HepG2 (cell line): ENCODE results near the gene CDT1. TPM values are rescaled to one million over a fixed set of nuclear protein-coding genes. Genes with fewer than 3 reads are reported as not detected.

Source experiments
- ATAC-seq: fragments of 200-7000 bp; cut with Tn5 transposase; 3 replicates; pipeline ENCODE4 v1.9.1; 2020; ENCODE audit warnings: mild to moderate bottlenecking, moderate library complexity
- BruUV-seq: library from RNA; stranded (reverse); fragments of 400-500 nt; replicated peaks from 2 replicates; lab custom pipeline; 2021; lab: Mats Ljungman, UMichigan
- CTCF ChIA-PET: fragments of 300-600 bp; formaldehyde crosslinking; extraction: SDS; loops from one replicate; lab custom pipeline; 2021; ENCODE audit warnings: low total read pairs, inconsistent platforms, low intra/inter-chr PET ratio; lab: Yijun Ruan, JAX
- POLR2A ChIA-PET: fragments of 350-600 bp; sonication (Branson Sonifier 250); formaldehyde crosslinking; loops from one replicate; lab custom pipeline; 2020; ENCODE audit warnings: antibody characterized with exemption, inconsistent platforms; lab: Yijun Ruan, JAX
- DNase-seq: peaks from one replicate; pipeline ENCODE4 v3.0.0-alpha.2; 2015; ENCODE audit warnings: low spot score
- FAIRE-seq: peaks from 3 replicates; lab custom pipeline; 2011; peaks lifted over from hg19 to GRCh38; lab: Jason Lieb, UNC
- H2AFZ ChIP-seq: one replicate; pipeline ENCODE4 v1.6.1; 2011; ENCODE audit warnings: low read length, inconsistent platforms
- H3K27ac ChIP-seq: fragments of 300-600 bp; 3 replicates; pipeline ENCODE4 v1.8.0; 2011; ENCODE audit warnings: mixed run types, mild to moderate bottlenecking, mixed read lengths, low read length, inconsistent platforms; ENCODE audit not compliant: insufficient read depth; ENCODE audit errors: extremely low read length
- H3K27me3 ChIP-seq, 2 experiments: fragments of 200-600 bp in 1 of 2; 2 replicates in 1 of 2; 3 replicates in 1 of 2; pipeline versions ENCODE4 v1.6.0 to v1.8.0; 2011; ENCODE audit warnings: low read length in 2 of 2, mild to moderate bottlenecking in 2 of 2, moderate library complexity in 2 of 2, inconsistent platforms in 1 of 2; ENCODE audit not compliant: insufficient read depth in 2 of 2, control insufficient read depth in 1 of 2
- H3K36me3 ChIP-seq, 2 experiments: fragments of 200-600 bp in 1 of 2; replicated peaks in 1 of 2; 2 replicates in 1 of 2; 3 replicates in 1 of 2; pipeline versions ENCODE4 v1.5.1 to v1.8.0; 2011; ENCODE audit warnings: low read length in 2 of 2, inconsistent platforms in 1 of 2; ENCODE audit not compliant: insufficient read depth in 2 of 2, control insufficient read depth in 1 of 2
- H3K4me1 ChIP-seq: 2 replicates; pipeline ENCODE4 v1.5.1; 2012; ENCODE audit warnings: low read length, inconsistent platforms; ENCODE audit not compliant: insufficient read depth
- H3K4me2 ChIP-seq: 2 replicates; pipeline ENCODE4 v1.6.0; 2011; ENCODE audit warnings: low read depth, low read length, inconsistent platforms
- H3K4me3 ChIP-seq, 3 experiments: fragments of 200-600 bp in 1 of 3; sonication (generic), shearing (Covaris generic) in 1 of 3; replicated peaks in 1 of 3; 2 replicates each; pipeline ENCODE4 v1.5.1; 2011 to 2016; ENCODE audit warnings: low read length in 3 of 3, inconsistent platforms in 2 of 3, low read depth in 2 of 3, mild to moderate bottlenecking in 2 of 3, control low read depth in 1 of 3, mixed read lengths in 1 of 3; ENCODE audit not compliant: insufficient read depth in 1 of 3
- H3K79me2 ChIP-seq: one replicate; pipeline ENCODE4 v1.6.1; 2011; ENCODE audit warnings: low read length, inconsistent platforms; ENCODE audit not compliant: insufficient read depth
- H3K9ac ChIP-seq: 2 replicates; pipeline ENCODE4 v1.6.0; 2011; ENCODE audit warnings: mild to moderate bottlenecking, low read depth, low read length, inconsistent platforms; ENCODE audit not compliant: insufficient read depth
- H3K9me3 ChIP-seq: 2 replicates; pipeline ENCODE4 v1.5.1; 2012; ENCODE audit warnings: mild to moderate bottlenecking, low read length
- H4K20me1 ChIP-seq: 2 replicates; pipeline ENCODE4 v1.6.0; 2011; ENCODE audit warnings: inconsistent platforms, mild to moderate bottlenecking, low read length, moderate library complexity; ENCODE audit not compliant: insufficient read depth
- FOXP4 ChIP-seq: sonication (generic); formaldehyde crosslinking; IDR thresholded peaks from 2 replicates; pipeline ENCODE4 v1.4.0; 2020; ENCODE audit warnings: missing genetic modification reagents
- GPBP1L1 ChIP-seq: sonication (generic); formaldehyde crosslinking; IDR thresholded peaks from 2 replicates; pipeline ENCODE4 v1.5.0; 2020; ENCODE audit warnings: mild to moderate bottlenecking, missing genetic modification reagents
- GZF1 ChIP-seq: sonication (generic); formaldehyde crosslinking; IDR thresholded peaks from 2 replicates; pipeline ENCODE4 v1.5.1; 2020; ENCODE audit warnings: mild to moderate bottlenecking, missing genetic modification reagents
- LRRFIP1 ChIP-seq: sonication (generic); formaldehyde crosslinking; conservative IDR thresholded peaks from 2 replicates; pipeline ENCODE4 v1.4.0; 2020; ENCODE audit warnings: missing genetic modification reagents
- POLR2A ChIP-seq, 2 experiments: IDR thresholded peaks; 2 replicates each; pipeline ENCODE4 v1.6.1; 2011; ENCODE audit warnings: low read depth in 2 of 2, low read length in 2 of 2, mild to moderate bottlenecking in 1 of 2, moderate library complexity in 1 of 2; ENCODE audit not compliant: insufficient read depth in 1 of 2
- RBM22 ChIP-seq: fragments of 200-400 bp; formaldehyde crosslinking; optimal IDR thresholded peaks from 2 replicates; pipeline ENCODE3; 2017; ENCODE audit warnings: mild to moderate bottlenecking, low read length, moderate library complexity
- TOPORS ChIP-seq: sonication (generic); formaldehyde crosslinking; IDR thresholded peaks from 2 replicates; pipeline ENCODE4 v1.8.0; 2023; ENCODE audit warnings: mild to moderate bottlenecking, missing genetic modification reagents
- TRIM22 ChIP-seq: fragments of 450-650 bp; IDR thresholded peaks from 2 replicates; pipeline ENCODE4 v1.6.1; 2017
- YEATS2 ChIP-seq: sonication (generic); formaldehyde crosslinking; IDR thresholded peaks from 2 replicates; pipeline ENCODE4 v1.4.0; 2020; ENCODE audit warnings: missing genetic modification reagents, borderline replicate concordance
- ZFP91 ChIP-seq: sonication (generic); formaldehyde crosslinking; IDR thresholded peaks from 2 replicates; pipeline ENCODE4 v1.9.0; 2022; ENCODE audit warnings: missing genetic modification reagents, mild to moderate bottlenecking, borderline replicate concordance
- ZNF644 ChIP-seq: IDR thresholded peaks from 2 replicates; pipeline ENCODE4 v1.6.1; 2016; ENCODE audit warnings: low read depth
- ZNF768 ChIP-seq: sonication (generic); formaldehyde crosslinking; IDR thresholded peaks from 2 replicates; pipeline ENCODE4 v1.4.0; 2020; ENCODE audit warnings: missing genetic modification reagents
- WGBS: methylation state at CpG from one replicate; pipeline ENCODE4 v1.1.6; 2017; ENCODE audit warnings: low lambda C conversion rate; 5-methylcytosine and 5-hydroxymethylcytosine counted together
- in situ Hi-C: cut with HindIII; loops from 2 replicates; pipeline ENCODE4 v1.10.0; 2017; ENCODE audit warnings: low pct_unique_long_range_greater_than_20kb; ENCODE audit not compliant: extremely low pct_ligation_motif_present
- intact Hi-C: fragments of 100-400 bp; cut with micrococcal nuclease; formaldehyde crosslinking; loops from one replicate; pipeline ENCODE4 v1.10.0; 2022; ENCODE audit not compliant: unreplicated experiment
- polyA plus RNA-seq, 8 experiments: library from polyadenylated mRNA; depleted of rRNA in 3 of 8; stranded (reverse) in 7 of 8; unstranded in 1 of 8; fragments of >200 nt; fragmentation: Illumina TruSeq in 4 of 8; extraction: Trizol in 4 of 8; gene quantifications; 2 replicates each; pipeline versions ENCODE4 v1.2.1 to v1.2.3, GENCODE V29; 2011 to 2016; ENCODE audit warnings: low read depth in 4 of 8, missing spikeins in 1 of 8, mixed read lengths in 1 of 8; ENCODE audit not compliant: insufficient read depth in 1 of 8
- total RNA-seq, 5 experiments: library from RNA; depleted of rRNA; stranded (reverse); fragments of >200 nt; fragmentation: Illumina TruSeq; extraction: Trizol; gene quantifications; 2 replicates each; pipeline ENCODE4 v1.2.3, GENCODE V29; 2016; ENCODE audit warnings: low read depth in 1 of 5

Gene CDT1
- total and polyA plus RNA-seq, 2 of the 13 experiments (the other 11 are each of a cell fraction or from before 2014, with no cell fraction given), result 23.1 to 23.8 TPM

DNA sequence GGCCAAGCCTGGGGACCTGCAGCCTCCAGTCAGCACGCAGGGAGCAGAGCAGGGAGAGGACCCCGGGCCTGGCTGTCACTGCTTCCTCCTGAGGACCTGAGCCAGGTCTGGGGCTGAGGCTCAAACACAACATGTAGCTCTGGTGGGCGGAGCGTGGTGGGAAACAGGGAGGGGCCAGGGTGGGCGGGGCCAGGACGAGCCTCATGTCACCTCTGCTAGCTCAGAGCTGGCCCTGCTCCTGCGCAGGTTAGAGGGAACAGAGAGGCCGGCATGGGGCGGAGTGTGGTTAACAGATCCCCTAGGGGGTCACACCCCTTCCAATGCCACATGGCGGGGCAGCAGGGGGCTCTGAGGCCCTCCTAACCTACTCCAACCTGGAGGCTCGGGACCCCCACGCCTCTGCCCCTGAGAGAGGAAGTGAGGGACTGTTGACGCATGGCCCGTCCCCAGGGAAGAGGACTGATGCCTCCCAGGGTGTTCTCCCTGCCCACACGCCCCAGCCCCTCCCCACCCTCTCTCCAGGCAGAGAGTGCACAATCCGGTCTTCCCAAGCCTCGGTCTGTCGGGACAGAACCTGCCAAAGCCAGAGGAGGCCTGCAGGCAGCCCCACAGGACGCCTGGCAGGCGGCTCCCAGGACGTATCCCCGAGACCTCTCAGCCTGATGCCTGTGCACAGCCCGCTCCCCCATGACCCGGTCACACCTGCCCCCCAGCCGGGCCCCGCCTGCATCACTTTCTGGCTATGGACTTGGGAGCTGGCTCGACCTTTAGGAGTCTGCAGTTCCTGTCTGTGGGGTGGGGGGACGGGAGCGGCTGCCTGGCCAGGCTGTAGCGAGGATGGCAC, 33.8 kb upstream of the CDT1 start:
- no peak for DNase-seq
- WGBS, result 81% methylated on average over 27 of the region's 30 CpGs
- TF ChIP-seq TRIM22, result no peak
- no peak for TF ChIP-seq LRRFIP1 (CRISPR knock-in tag)
- no peak for TF ChIP-seq FOXP4 (CRISPR knock-in tag)
- TF ChIP-seq ZNF644, result no peak
- TF ChIP-seq ZNF768 (CRISPR knock-in tag), result no peak
- no peak for TF ChIP-seq GZF1 (CRISPR knock-in tag)
- TF ChIP-seq TOPORS (CRISPR knock-in tag), result no peak
- TF ChIP-seq YEATS2 (CRISPR knock-in tag), result no peak
- no peak for TF ChIP-seq POLR2A (IDR thresholded peaks at IDR 0.05; ENCODE audit: insufficient read depth in 1 of 2, low read depth in 2 of 2, low read length in 2 of 2)
- TF ChIP-seq GPBP1L1, result no peak
- TF ChIP-seq ZFP91 (CRISPR knock-in tag), result 0 out of 2 replicates have a peak, but pooled peaks have one; percentile 5
- TF ChIP-seq RBM22, result peak; percentile 31

More for the DNA sequence above, 33.8 kb upstream of the CDT1 start:
- no TSS peak for BruUV-seq
- no peaks in the 10 kb centered on the region for H3K9me3 ChIP-seq
- H3K27me3 ChIP-seq, result no peaks in the 10 kb centered on the region
- intact Hi-C loops (loop anchor here (2.0 kb wide), 1 partner anchor 15 kb away; the partner anchor contains the start of gene PIEZO1), in situ Hi-C loops (no loop called here)
- CTCF ChIA-PET, result no interaction called here
- no peak overlapping the region for H3K27ac ChIP-seq
- POLR2A ChIA-PET, result interaction anchor here (1.0 to 1.6 kb wide), 6 partner anchors 10 to 41 kb away, joined by 3 to 8 read pairs (median 5); partner anchors contain the start of gene PIEZO1
- peaks cover 42% of the 10 kb centered on the region for H3K4me1 ChIP-seq
- ATAC-seq (peak; percentile 1; the same call in 2 of the 3 replicates), FAIRE-seq (no peak)
- H3K9ac ChIP-seq, result 0 out of 2 replicates have a peak overlapping the region, but pooled peaks have one; percentile 32
- H4K20me1 ChIP-seq, result peaks cover 20% of the 10 kb centered on the region; the same call in 1 of the 2 replicates
- H3K79me2 ChIP-seq, result peaks cover 30% of the 10 kb centered on the region
- H3K36me3 ChIP-seq, result peaks cover 0 to 4% of the 10 kb centered on the region in 2 experiments; a peak in 3 of 5 replicates
- no peak overlapping the region for H2AFZ ChIP-seq
- peak overlapping the region; percentile 43 for H3K4me2 ChIP-seq
- peak overlapping the region in 1 of 3 experiments; percentile 41; a peak in 1 of 6 replicates for H3K4me3 ChIP-seq
